K562 (cell line): ENCODE data around the gene TRIP10. TPM values are rescaled to one million over a fixed set of nuclear protein-coding genes. Genes with fewer than 3 reads are reported as not detected.

Experiments used
- ATF4 ChIP-seq: fragments of 450-650 bp; formaldehyde crosslinking; IDR thresholded peaks from 2 replicates; pipeline ENCODE4 v1.4.0; 2022; ENCODE audit warnings: mild to moderate bottlenecking, moderate library complexity
- ATF7 ChIP-seq: fragments of 450-650 bp; IDR thresholded peaks from 2 replicates; pipeline ENCODE4 v1.7.1; 2014; ENCODE audit warnings: mild to moderate bottlenecking, moderate library complexity
- BRD4 ChIP-seq: fragments of 200-600 bp; sonication (generic); IDR thresholded peaks from 2 replicates; pipeline ENCODE4 v1.6.1; 2017; ENCODE audit warnings: inconsistent platforms
- BRD9 ChIP-seq: fragments of 450-650 bp; IDR thresholded peaks from 2 replicates; pipeline ENCODE4 v1.6.1; 2018; ENCODE audit warnings: low read depth; ENCODE audit not compliant: partially characterized antibody
- CEBPB ChIP-seq: fragments of 450-650 bp; IDR thresholded peaks from 2 replicates; pipeline ENCODE4 v1.6.1; 2016; ENCODE audit warnings: missing genetic modification characterization, missing compliant biosample characterization
- CREM ChIP-seq: IDR thresholded peaks from 2 replicates; pipeline ENCODE4 v1.6.1; 2014; ENCODE audit warnings: antibody characterized with exemption, low read depth
- ETV1 ChIP-seq: fragments of 450-650 bp; conservative IDR thresholded peaks from 2 replicates; pipeline ENCODE4 v1.6.1; 2016; ENCODE audit warnings: missing genetic modification characterization, control low read depth, low read depth, missing compliant biosample characterization
- FOXO4 ChIP-seq: fragments of 450-650 bp; formaldehyde crosslinking; IDR thresholded peaks from 2 replicates; pipeline ENCODE4 v1.4.0; 2020; ENCODE audit warnings: mild to moderate bottlenecking, moderate library complexity
- HMG20A ChIP-seq: fragments of 450-650 bp; formaldehyde crosslinking; conservative IDR thresholded peaks from 2 replicates; pipeline ENCODE4 v1.4.0; 2020; ENCODE audit warnings: mild to moderate bottlenecking, mixed read lengths
- PTTG1 ChIP-seq: fragments of 450-650 bp; IDR thresholded peaks from 2 replicates; pipeline ENCODE4 v1.6.1; 2016; ENCODE audit warnings: low read depth, mild to moderate bottlenecking, missing genetic modification characterization, missing compliant biosample characterization
- RAD51 ChIP-seq: fragments of 450-650 bp; IDR thresholded peaks from 2 replicates; pipeline ENCODE4 v1.7.1; 2016; ENCODE audit warnings: low read depth, mild to moderate bottlenecking, borderline replicate concordance
- ZC3H8 ChIP-seq: fragments of 450-650 bp; IDR thresholded peaks from 2 replicates; pipeline ENCODE4 v1.6.1; 2017
- ZNF121 ChIP-seq: sonication (generic); formaldehyde crosslinking; conservative IDR thresholded peaks from 2 replicates; pipeline ENCODE4 v1.8.0; 2022; ENCODE audit warnings: missing genetic modification reagents
- ZNF212 ChIP-seq: fragments of 450-650 bp; formaldehyde crosslinking; IDR thresholded peaks from 2 replicates; pipeline ENCODE4 v1.4.0; 2020; ENCODE audit warnings: mild to moderate bottlenecking
- ZNF280B ChIP-seq: fragments of 250-450 bp; sonication (Bioruptor Pico); IDR thresholded peaks from 2 replicates; pipeline ENCODE4 v1.5.1; 2021; ENCODE audit warnings: mild to moderate bottlenecking
- polyA plus RNA-seq, 8 experiments: library from polyadenylated mRNA; depleted of rRNA in 4 of 8; stranded (reverse) in 5 of 8; unstranded in 3 of 8; fragments of >200 nt; fragmentation: Nextera tagmentation in 2 of 8; fragmentation: Illumina TruSeq in 1 of 8; extraction: Ambion mirVana in 2 of 8; extraction: Trizol in 1 of 8; gene quantifications; 2 replicates each; pipeline versions ENCODE4 v1.2.1 to v1.2.3, GENCODE V29; 2011 to 2014; ENCODE audit warnings: inconsistent platforms in 1 of 8, missing spikeins in 1 of 8
- total RNA-seq, 7 experiments: library from RNA; depleted of rRNA in 6 of 7; stranded (reverse); fragments of >200 nt in 6 of 7; fragmentation: Illumina TruSeq in 2 of 7; extraction: Trizol in 2 of 7; gene quantifications; 2 replicates each; pipeline versions ENCODE4 v1.2.1 to v1.2.3, GENCODE V29; 2011 to 2021; ENCODE audit warnings: low replicate concordance in 1 of 7

TRIP10 gene
- total and polyA plus RNA-seq, 9 of the 15 experiments (the other 6 are each of a cell fraction or from before 2014, with no cell fraction given), result 1.2 to 66.8 (median 36.1) TPM

- TF ChIP-seq ATF4 (CRISPR knock-in tag) (no peak), FOXO4 (no peak), ZNF121 (no peak), BRD4 (no peak), CEBPB (no peak), ATF7 (peak; percentile 52), ZNF212 (CRISPR knock-in tag) (no peak), ZNF280B (CRISPR knock-in tag) (no peak), ETV1 (0 out of 2 replicates have a peak, but pooled peaks have one; percentile 19), HMG20A (CRISPR knock-in tag) (no peak), RAD51 (no peak), CREM (peak; percentile 12; the same call in 1 of the 2 replicates), PTTG1 (no peak), BRD9 (no peak), ZC3H8 (no peak)
Observed at GRCh38 chr19:6697291-6697690, 42.2 kb upstream of the TRIP10 start (continued).
